ENCODE results near the gene MICALL2. TPM values are rescaled to one million over a fixed set of nuclear protein-coding genes. Genes with fewer than 3 reads are reported as not detected.

The MICALL2 gene
- polyA plus RNA-seq, 2 of the 4 experiments (the other 2 are of a cell fraction) = 6.1 to 20.6 TPM

DNA sequence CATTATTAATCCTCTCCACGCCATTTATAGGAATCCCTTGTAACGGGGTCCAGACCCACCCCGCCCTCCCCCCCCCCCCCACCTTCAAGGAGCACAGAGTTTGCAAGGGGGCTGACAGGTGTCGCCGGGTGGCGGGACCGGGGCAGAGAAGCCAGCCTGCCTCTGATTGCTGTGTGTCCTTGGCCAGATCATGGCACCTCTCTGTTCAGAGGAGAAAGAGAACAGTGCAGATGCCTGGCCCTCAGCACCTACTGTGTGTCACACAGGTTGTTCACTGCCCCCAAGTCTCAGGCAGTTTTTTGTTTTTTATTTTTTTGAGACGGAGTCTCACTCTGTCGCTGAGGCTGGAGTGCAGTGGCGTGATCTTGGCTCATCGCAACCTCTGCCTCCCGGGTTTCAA is 5.4 kb upstream of the MICALL2 start:
- FAIRE-seq = no peak

DNA sequence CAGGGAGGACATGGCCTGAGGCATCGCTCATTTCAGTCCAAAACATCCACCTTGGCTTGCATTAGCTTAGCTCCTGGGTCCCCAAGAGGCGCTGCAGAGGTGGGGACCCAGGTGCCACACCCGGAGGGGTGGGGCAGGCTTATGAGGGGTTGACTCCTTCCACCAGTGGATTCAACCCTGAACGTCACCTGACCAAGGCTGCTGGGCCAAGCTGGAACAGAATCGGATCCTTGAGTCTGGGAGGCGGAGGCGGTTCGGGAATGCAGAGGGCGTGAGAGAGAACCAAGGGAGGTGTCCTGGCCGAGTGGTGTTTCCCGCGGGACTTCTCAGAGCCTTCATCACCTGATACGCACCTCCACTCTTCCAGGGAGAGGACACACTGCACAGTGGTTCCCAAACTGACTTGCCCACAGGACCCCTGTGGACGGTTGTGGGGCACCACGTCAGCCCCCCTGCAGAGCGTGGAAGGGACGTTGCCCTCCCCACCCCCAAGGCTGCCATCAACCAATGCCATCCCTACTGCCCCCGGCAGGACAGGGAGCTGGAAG is 4.5 kb upstream of the MICALL2 start:
- peak in 1 of 2 experiments; percentile 53 for DNase-seq (ENCODE audit: low read depth in 1 of 2, low spot score in 1 of 2)
- Histone ChIP-seq H3K4me2 (no peak overlapping the region), H3K27ac (peak overlapping the region in 1 of 2 experiments; percentile 72; a peak in 1 of 6 replicates), H3K4me3 (no peak overlapping the region), H3K9me3 (no peaks in the 10 kb centered on the region), H3K4me1 (peaks cover 55% of the 10 kb centered on the region)
- POLR2A ChIA-PET = no interaction called here
- no peak for FAIRE-seq
- TF ChIP-seq ZFP36 (IDR thresholded peaks at IDR 0.05; ENCODE audit: borderline replicate concordance, partially characterized antibody) = no peak
- no peak for TF ChIP-seq NR3C1 (IDR thresholded peaks at IDR 0.05)
- TF ChIP-seq RAD21 (conservative IDR thresholded peaks at IDR 0.05 in 1 of 2, IDR thresholded peaks at IDR 0.05 in 1 of 2) = no peak
- 77% methylated on average over 17 of the region's 18 CpGs for WGBS (ENCODE audit: missing lambda C conversion rate)
- CTCF ChIA-PET = interaction anchor here (0.9 to 19.9 kb wide), 4 partner anchors 13 to 270 kb away, joined by 3 to 209 read pairs (median 4); no protein-coding TSS in a partner anchor
- no peak for ATAC-seq

More for the DNA sequence above, 5.4 kb upstream of the MICALL2 start:
- ChIA-PET POLR2A (no interaction called here), CTCF (interaction anchor here (0.6 to 19.9 kb wide), 3 partner anchors 12 to 241 kb away, joined by 3 to 209 read pairs (median 4); no protein-coding TSS in a partner anchor)
- Histone ChIP-seq H3K4me3 (no peak overlapping the region), H3K4me1 (peaks cover 55% of the 10 kb centered on the region), H3K9me3 (no peaks in the 10 kb centered on the region), H3K27ac (no peak overlapping the region), H3K4me2 (no peak overlapping the region)
- DNase-seq (ENCODE audit: low read depth in 1 of 2, low spot score in 1 of 2) (no peak), ATAC-seq (no peak)
- 75% methylated on average over 12 of the region's 12 CpGs for WGBS (ENCODE audit: missing lambda C conversion rate)
- peak; percentile 62 for TF ChIP-seq ZFP36 (IDR thresholded peaks at IDR 0.05; ENCODE audit: borderline replicate concordance, partially characterized antibody)
- TF ChIP-seq, protein P1, sequence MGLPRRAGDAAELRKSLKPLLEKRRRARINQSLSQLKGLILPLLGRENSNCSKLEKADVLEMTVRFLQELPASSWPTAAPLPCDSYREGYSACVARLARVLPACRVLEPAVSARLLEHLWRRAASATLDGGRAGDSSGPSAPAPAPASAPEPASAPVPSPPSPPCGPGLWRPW (IDR thresholded peaks at IDR 0.05) = no peak
- no peak for TF ChIP-seq HOXB5 (CRISPR knock-in tag; IDR thresholded peaks at IDR 0.05)
- no peak for TF ChIP-seq EP300 (IDR thresholded peaks at IDR 0.05)
- TF ChIP-seq TFCP2L1 (CRISPR knock-in tag; IDR thresholded peaks at IDR 0.05) = no peak
- TF ChIP-seq CBX8 (IDR thresholded peaks at IDR 0.05) = no peak
- TF ChIP-seq BHLHE40 (IDR thresholded peaks at IDR 0.05; ENCODE audit: low read depth, low read length) = no peak
- no peak for TF ChIP-seq CHD4 (IDR thresholded peaks at IDR 0.05; ENCODE audit: borderline replicate concordance)
- no peak for TF ChIP-seq ZSCAN20 (CRISPR knock-in tag; IDR thresholded peaks at IDR 0.05)

DNA sequence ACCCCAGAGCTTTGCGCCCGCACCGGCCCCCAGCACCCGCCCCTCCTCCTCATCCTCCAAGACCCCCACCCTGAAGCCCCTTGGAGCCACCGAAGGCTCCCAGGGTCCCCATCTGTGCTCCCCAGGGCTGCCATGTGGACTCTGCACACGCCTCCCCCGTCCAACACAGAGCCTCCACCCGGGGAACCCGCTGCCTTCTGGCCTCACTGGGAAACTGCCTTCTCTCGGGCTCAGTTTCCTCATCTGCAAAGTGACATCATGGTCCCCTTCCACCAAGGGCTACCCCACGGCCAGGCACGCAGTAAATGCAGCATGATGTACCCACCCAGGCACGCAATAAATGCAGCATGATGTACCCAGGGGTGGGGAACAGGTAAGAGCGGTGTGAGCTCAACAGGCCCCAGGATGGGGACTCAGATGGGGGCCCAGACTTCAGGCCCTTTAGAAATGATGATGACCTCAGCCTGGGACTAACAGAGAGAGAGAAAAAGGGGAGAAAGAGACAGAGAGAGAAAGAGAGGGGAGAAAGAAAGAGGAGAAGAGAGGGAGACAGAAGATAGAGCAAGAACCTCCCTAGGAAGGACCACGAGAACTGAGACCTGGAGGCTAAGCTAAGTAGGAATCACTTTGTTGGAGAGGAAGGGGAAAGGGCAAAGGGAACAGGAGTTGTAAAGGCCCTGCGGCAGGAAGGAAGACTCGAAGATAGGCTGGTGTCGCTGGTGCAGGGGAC is 2.5 kb upstream of the MICALL2 start:
- peak overlapping the region in 1 of 2 experiments; percentile 72; a peak in 4 of 6 replicates for H3K27ac ChIP-seq
- peaks cover 64% of the 10 kb centered on the region for H3K4me1 ChIP-seq
- TF ChIP-seq TP53 (CRISPR knock-in tag; IDR thresholded peaks at IDR 0.05) (no peak), EHMT2 (IDR thresholded peaks at IDR 0.05; ENCODE audit: low read depth) (no peak), FOSL2 (IDR thresholded peaks at IDR 0.05) (no peak), FOSL2 (CRISPR knock-in tag; IDR thresholded peaks at IDR 0.05) (no peak), CBX8 (IDR thresholded peaks at IDR 0.05) (no peak), GATA3 (IDR thresholded peaks at IDR 0.05; ENCODE audit: borderline replicate concordance) (no peak), ESRRA (IDR thresholded peaks at IDR 0.05; ENCODE audit: borderline replicate concordance, low read length) (no peak), MAFK (IDR thresholded peaks at IDR 0.05; ENCODE audit: partially characterized antibody) (no peak), RAD21 (conservative IDR thresholded peaks at IDR 0.05 in 1 of 2, IDR thresholded peaks at IDR 0.05 in 1 of 2) (no peak), EHF (CRISPR knock-in tag; IDR thresholded peaks at IDR 0.05) (no peak), SMC3 (IDR thresholded peaks at IDR 0.05) (no peak), JUNB (IDR thresholded peaks at IDR 0.05) (no peak), HOXA7 (CRISPR knock-in tag; IDR thresholded peaks at IDR 0.05) (no peak), ZSCAN20 (CRISPR knock-in tag; IDR thresholded peaks at IDR 0.05) (no peak), FOSB (CRISPR knock-in tag; IDR thresholded peaks at IDR 0.05) (no peak), CHD2 (IDR thresholded peaks at IDR 0.05; ENCODE audit: low read length, partially characterized antibody) (no peak), HDAC2 (IDR thresholded peaks at IDR 0.05) (no peak)
- TF ChIP-seq, protein P2, sequence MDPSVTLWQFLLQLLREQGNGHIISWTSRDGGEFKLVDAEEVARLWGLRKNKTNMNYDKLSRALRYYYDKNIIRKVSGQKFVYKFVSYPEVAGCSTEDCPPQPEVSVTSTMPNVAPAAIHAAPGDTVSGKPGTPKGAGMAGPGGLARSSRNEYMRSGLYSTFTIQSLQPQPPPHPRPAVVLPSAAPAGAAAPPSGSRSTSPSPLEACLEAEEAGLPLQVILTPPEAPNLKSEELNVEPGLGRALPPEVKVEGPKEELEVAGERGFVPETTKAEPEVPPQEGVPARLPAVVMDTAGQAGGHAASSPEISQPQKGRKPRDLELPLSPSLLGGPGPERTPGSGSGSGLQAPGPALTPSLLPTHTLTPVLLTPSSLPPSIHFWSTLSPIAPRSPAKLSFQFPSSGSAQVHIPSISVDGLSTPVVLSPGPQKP (IDR thresholded peaks at IDR 0.05; ENCODE audit: low read depth, low read length) = no peak
- TF ChIP-seq, protein P3, sequence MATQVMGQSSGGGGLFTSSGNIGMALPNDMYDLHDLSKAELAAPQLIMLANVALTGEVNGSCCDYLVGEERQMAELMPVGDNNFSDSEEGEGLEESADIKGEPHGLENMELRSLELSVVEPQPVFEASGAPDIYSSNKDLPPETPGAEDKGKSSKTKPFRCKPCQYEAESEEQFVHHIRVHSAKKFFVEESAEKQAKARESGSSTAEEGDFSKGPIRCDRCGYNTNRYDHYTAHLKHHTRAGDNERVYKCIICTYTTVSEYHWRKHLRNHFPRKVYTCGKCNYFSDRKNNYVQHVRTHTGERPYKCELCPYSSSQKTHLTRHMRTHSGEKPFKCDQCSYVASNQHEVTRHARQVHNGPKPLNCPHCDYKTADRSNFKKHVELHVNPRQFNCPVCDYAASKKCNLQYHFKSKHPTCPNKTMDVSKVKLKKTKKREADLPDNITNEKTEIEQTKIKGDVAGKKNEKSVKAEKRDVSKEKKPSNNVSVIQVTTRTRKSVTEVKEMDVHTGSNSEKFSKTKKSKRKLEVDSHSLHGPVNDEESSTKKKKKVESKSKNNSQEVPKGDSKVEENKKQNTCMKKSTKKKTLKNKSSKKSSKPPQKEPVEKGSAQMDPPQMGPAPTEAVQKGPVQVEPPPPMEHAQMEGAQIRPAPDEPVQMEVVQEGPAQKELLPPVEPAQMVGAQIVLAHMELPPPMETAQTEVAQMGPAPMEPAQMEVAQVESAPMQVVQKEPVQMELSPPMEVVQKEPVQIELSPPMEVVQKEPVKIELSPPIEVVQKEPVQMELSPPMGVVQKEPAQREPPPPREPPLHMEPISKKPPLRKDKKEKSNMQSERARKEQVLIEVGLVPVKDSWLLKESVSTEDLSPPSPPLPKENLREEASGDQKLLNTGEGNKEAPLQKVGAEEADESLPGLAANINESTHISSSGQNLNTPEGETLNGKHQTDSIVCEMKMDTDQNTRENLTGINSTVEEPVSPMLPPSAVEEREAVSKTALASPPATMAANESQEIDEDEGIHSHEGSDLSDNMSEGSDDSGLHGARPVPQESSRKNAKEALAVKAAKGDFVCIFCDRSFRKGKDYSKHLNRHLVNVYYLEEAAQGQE (IDR thresholded peaks at IDR 0.05) = no peak
- TF ChIP-seq, protein P4, sequence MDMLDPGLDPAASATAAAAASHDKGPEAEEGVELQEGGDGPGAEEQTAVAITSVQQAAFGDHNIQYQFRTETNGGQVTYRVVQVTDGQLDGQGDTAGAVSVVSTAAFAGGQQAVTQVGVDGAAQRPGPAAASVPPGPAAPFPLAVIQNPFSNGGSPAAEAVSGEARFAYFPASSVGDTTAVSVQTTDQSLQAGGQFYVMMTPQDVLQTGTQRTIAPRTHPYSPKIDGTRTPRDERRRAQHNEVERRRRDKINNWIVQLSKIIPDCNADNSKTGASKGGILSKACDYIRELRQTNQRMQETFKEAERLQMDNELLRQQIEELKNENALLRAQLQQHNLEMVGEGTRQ (IDR thresholded peaks at IDR 0.05) = no peak
- no peak overlapping the region for H3K4me3 ChIP-seq
- CTCF ChIA-PET = interaction anchor here (1.7 to 19.9 kb wide), 3 partner anchors 15 to 49 kb away, joined by 4 to 209 read pairs (median 6); no protein-coding TSS in a partner anchor
- no peak overlapping the region; the same call in 2 of the 3 replicates for H3K4me2 ChIP-seq
- DNase-seq (ENCODE audit: low read depth in 1 of 2, low spot score in 1 of 2) (no peak), ATAC-seq (no peak), FAIRE-seq (no peak)
- POLR2A ChIA-PET = no interaction called here
- WGBS (ENCODE audit: missing lambda C conversion rate) = 75% methylated on average over 14 of the region's 18 CpGs
- H3K9me3 ChIP-seq = no peaks in the 10 kb centered on the region

All from A549 (cell line).